ENCODE results near the gene DIS3L2.

DNA sequence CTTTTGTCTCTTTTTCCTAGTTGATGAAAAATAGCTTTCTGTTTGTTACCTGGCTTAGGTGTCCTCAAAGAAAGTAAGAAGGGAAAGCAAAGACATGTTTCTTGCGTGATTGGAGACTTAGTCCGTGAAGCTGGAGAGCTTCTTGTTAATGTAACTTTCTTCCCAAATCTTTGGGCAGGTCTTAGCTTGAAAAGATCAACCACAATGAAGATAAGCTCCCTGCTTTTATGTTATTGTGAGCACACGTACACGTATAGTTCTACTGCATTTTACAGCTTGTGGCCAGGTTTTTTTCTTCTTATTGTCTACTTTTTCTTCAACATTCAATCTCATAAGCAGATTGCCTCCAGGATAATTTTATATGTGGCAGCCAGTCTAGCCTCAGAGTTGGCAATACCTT lies 99.8 kb downstream of the DIS3L2 start:
- no peak for TF ChIP-seq POLR2AphosphoS5 (IDR thresholded peaks at IDR 0.05; ENCODE audit: borderline replicate concordance, low read depth, low read length)
- TF ChIP-seq EZH2 (IDR thresholded peaks at IDR 0.05), result no peak
- no peak for TF ChIP-seq FOXP2 (optimal IDR thresholded peaks at IDR 0.05; ENCODE audit: control extremely low read depth, extremely low read length, insufficient read depth)
